Activated CD4-positive, alpha-beta T cell treated with anti-CD3 and anti-CD28 coated beads, Interleukin-2, Interleukin-4, amounts not matched to agents 100 ng/mL and 50 ng/mL, durations not matched to agents 16 hours and 8 hours (primary cell): ENCODE measurements around the gene TFIP11.

ENCODE experiments used
- DNase-seq: peaks from one replicate; pipeline ENCODE4 v3.0.0-alpha.2; 2020; ENCODE audit warnings: low spot score

TFIP11 gene

GRCh38 chr22:26503758-26504157 lies 8.5 kb downstream of the TFIP11 start:
- no peak for DNase-seq

- DNase-seq = peak; percentile 56
These were observed 9.3 kb downstream of the TFIP11 start for GRCh38 chr22:26502688-26503561.

- DNase-seq = no peak
These were observed 10.3 kb downstream of the TFIP11 start for GRCh38 chr22:26501996-26502395.

GRCh38 chr22:26499188-26499703 lies 13.0 kb downstream of the TFIP11 start:
- no peak for DNase-seq

GRCh38 chr22:26496456-26496855 lies 15.8 kb downstream of the TFIP11 start:
- DNase-seq = no peak

- DNase-seq = no peak
These were observed 17.8 kb downstream of the TFIP11 start for GRCh38 chr22:26494506-26494905.

GRCh38 chr22:26492220-26492619 lies 20.1 kb downstream of the TFIP11 start:
- no peak for DNase-seq

- no peak for DNase-seq
These were observed 22.7 kb downstream of the TFIP11 start for GRCh38 chr22:26489447-26490036.

- DNase-seq = no peak
These were observed 24.3 kb downstream of the TFIP11 start for GRCh38 chr22:26487996-26488395.

- DNase-seq = no peak
These were observed 25.9 kb downstream of the TFIP11 start for GRCh38 chr22:26486394-26486793.

GRCh38 chr22:26485806-26486390 lies 26.4 kb downstream of the TFIP11 start:
- DNase-seq = no peak

GRCh38 chr22:26485013-26485412 lies 27.3 kb downstream of the TFIP11 start:
- DNase-seq = no peak

GRCh38 chr22:26484360-26484706 lies 27.9 kb downstream of the TFIP11 start:
- DNase-seq = peak; percentile 30

- DNase-seq = peak; percentile 91
These were observed 28.6 kb downstream of the TFIP11 start, which contains the start of the genes HPS4 and SRRD for GRCh38 chr22:26483439-26484359. Gene HPS4, minus strand, starts transcription at chr22:26483783. Its CDS starts 2,021 bp downstream, at chr22:26481762. Gene SRRD, plus strand, starts transcription at chr22:26483877. Its CDS starts 14 bp downstream, at chr22:26483891.

- no peak for DNase-seq
These were observed 29.2 kb downstream of the TFIP11 start for GRCh38 chr22:26483043-26483438.

- DNase-seq = peak; percentile 21
These were observed 30.1 kb downstream of the TFIP11 start for GRCh38 chr22:26482161-26482560.

- DNase-seq = peak; percentile 47
These were observed 30.6 kb downstream of the TFIP11 start for GRCh38 chr22:26481694-26482093.

- DNase-seq = no peak
These were observed 31.1 kb downstream of the TFIP11 start for GRCh38 chr22:26481112-26481693.

- no peak for DNase-seq
These were observed 31.7 kb downstream of the TFIP11 start for GRCh38 chr22:26480611-26480932.

- no peak for DNase-seq
These were observed 32.3 kb downstream of the TFIP11 start for GRCh38 chr22:26479792-26480610.
